HG03159 (cell line): Measurements from ENCODE around the gene SLC6A15.

Source experiments
- ATAC-seq: cut with Tn5 transposase; IDR thresholded peaks from one replicate; pipeline ENCODE4 v1.9.1; 2021; ENCODE audit warnings: mild to moderate bottlenecking, moderate library complexity; ENCODE audit not compliant: unreplicated experiment

SLC6A15 gene

DNA sequence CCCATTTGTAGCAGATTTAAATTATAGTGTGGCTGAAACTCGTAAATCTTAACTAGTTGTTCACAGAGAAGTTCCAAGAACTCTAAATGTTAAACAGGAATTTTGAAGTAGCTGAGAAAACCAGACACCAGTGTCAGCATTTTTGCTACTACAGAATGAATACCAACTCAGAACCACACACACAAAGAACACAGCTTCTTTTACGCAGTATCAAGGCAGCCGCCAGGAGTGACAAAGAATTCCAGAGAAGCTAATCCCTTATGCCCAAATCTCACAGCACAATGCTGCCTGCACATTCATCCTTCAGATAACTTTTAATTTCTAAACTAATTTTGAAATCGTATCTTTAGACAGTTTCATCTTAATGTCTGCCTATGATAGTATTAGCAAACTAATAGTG lies 37.4 kb downstream of the SLC6A15 start:
- no peak for ATAC-seq

DNA sequence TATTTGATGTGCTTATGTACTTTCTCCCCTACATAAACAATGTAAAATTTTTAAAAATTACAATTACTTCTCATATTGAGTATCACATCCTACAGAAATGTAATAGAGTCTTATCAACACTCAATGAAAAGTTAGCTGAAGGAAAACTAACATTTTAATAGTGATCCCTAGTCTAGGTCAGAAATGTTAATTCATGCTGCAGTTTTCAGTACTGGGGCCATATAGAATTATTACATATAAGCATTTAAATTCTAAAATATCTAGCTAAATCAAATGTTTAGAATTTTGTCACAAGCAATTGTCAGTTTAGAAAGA lies 37.8 kb downstream of the SLC6A15 start:
- ATAC-seq: no peak

DNA sequence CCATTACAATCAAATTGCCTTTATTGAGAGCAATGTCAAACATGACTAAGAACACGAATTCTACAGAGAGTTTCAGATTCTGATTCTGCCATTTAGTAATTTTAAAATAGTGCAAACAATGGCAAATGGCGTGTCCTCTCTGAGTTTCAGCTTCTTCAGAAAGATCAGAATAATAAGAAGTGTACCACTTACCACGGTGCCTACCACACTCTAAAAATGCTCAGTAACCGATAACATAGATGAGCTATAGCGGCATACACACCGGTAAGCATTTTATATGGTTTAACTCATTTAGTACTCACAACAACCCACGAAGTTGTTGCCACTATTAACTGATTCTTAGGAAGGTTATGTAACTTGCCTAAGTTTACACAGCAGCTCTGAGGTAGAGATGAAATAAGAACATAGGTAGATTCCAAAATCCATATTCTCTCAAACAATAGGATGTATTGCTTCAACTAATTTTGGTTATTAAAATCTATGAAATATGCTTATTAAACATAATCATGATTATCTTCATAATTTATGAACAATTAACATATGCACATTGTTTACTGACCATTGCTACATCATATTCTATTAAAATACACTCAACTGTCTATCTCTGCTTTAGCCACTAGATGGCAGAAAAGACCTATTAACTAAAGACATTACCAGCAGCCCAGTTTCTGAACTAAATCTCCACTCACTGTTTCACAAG lies 38.3 kb downstream of the SLC6A15 start:
- ATAC-seq: peak; percentile 93

DNA sequence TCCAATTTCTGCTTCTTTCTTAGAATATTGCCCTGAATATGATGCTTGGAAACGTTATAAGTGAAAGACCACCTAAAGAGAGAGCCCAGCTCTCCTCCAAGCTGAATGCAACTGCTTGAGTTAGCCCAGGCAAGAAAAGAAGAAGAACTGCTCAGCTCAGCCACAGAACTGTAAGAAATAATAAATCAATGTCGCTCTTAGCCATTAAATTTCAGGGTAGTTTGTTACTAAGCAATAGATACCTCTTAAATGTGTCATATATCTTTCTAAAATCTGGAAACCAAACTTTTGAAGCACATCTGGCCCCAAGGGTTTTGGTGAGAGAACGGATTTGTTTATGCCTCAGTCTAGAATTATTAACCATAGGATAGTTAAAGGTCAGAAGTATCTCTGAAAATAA lies 50.4 kb downstream of the SLC6A15 start:
- ATAC-seq: no peak

DNA sequence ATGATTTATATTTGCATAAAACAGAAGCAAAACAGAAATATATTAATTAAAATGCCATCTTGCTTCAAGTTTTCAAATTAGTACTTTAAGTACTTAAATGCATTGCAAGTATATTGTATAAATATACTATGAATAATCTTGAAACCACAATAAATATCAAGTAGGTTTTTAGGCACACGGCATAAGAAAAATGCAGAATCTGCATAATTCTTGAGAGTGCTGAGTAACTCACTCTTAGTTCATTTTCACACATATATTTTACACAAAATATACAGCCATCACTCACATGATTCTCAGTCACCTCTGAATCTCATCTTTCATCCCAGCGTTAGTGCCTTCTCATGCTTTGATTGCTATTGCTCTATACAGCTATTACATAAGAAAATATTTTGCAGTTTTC lies 51.9 kb downstream of the SLC6A15 start:
- ATAC-seq: no peak

DNA sequence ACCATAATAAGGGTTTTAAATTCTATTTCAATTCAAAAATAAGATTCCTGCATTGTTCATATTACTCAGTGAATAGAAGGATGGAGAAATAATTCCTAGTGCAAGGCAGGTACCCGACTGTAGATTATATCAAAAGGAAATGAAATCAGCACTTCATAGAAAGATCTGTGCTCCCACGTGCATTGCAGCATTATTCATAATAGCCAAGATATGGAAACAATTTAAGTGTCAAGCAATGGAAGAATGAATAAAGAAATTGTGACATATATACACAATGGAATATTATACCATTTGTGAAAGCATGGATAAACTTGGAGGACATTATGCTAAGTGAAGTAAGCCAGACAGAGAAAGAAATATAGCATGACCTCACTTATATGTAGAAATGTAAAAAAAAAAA lies 53.8 kb downstream of the SLC6A15 start:
- ATAC-seq: no peak

DNA sequence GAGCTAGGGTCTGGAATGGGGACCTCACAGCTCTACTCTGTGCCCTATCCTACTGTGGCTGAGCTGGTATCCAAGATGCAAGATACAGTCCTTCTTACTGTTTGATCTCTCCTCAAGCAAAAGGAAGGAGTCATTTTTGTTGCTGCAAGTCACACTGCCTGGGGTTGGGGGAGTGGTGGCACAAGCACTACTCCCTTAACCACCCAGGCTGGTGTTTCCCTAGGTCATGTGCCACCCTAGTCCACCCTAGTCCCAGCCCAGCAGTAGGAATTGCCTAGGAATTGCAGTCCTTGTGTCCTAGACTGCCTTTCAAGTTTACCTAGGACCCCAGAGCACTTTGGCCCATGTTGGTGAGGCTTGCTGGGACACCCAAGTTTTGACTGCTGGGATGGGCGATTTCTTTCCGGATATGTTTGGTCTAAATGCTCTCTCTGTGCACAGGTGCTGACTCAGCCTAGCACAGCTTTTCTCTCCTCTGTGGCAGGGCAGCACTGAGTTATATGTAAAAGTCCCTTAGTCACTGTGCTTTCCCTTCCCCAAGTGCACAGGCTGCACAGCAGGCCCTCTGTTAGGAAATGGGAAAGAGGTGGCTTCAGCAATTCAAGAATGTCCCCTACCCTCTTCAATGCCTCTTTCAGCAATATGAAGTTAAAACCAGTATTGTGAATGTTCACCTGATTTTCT lies 54.9 kb downstream of the SLC6A15 start:
- no peak for ATAC-seq

DNA sequence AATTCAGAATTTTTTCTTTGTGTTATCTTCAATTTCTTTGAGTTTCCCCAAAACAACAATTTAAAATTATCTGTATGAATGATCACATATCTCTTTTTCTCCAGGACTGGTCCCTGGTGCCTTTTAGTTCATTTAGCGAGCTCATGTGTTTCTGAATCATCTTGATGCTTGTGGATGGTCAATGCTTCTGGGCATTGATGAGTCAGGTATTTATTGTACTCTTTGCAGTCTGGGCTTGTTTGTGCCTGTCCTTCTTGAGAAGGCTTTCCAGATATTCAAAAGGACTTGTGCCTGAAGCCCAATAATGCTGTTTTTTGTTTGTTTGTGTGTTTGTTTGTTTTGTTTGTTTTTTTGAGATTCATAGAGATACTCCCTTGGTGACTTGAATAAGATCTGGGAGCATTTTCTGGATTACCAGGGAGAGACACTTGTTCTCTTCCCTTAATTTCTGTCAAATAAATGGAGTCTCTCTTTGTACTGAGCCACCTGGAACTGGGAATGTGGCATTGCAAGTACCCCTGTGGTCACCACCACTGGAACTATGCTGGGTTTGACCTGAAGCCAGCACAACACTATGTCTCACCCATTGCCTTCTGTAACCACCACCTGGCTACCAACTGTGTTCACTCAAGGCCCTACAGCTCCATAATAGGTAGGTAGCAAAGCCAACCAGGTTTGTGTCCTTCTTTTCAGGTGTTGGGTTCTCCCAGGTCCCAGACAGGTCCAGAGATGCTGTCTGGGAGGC lies 56.3 kb downstream of the SLC6A15 start:
- ATAC-seq: no peak

DNA sequence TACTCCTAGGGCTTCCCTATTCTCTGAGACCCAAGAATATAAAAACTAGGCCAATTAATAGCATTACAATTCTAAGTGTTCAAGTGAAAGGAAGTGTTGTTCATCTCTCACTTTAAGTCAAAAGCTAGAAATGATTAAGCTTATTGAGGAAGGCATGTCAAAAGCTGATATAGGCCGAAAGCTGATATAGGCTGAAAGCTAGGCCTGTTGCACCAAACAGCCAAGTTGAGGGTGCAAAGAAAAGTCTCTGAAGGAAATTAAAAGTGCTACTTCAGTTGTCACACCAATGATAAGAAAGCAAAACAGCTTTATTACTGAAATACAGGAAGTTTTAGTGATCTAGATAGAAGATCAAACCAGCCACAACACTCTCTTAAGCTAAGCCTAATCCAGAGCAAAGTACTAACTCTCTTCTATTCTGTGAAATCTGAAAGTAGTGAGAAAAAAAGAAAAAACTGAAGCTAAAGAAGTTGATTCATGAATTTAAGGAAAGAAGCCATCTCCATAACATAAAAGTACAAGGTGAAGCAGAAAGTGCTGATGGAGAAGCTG lies 68.9 kb downstream of the SLC6A15 start:
- ATAC-seq: no peak

DNA sequence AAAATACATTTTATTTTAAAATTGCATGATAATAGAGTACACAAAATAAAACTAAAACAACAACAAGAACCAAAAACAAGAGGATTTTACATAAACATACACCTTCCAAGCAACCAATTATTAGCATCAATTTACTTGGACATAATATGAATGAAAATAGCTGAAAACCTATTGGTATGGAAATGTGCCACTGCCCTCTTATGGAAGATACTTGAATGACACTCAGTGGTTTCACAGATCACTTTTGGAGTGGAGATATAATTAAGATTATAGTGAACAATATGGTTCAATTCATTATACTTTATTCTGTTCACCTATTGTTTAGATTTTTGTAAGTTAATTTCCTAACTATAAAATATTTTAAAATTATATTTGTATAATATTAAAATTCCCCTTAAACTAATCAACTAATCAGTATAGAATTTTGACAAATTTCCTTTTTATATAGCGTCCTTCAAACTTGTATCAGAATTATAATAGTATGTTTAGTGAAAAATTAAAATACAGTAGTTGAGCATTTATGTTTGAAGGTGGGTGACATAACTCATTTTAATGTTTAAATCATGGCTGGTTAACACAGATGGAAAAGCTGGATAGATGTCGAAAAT lies 70.1 kb downstream of the SLC6A15 start:
- ATAC-seq: peak; percentile 95

DNA sequence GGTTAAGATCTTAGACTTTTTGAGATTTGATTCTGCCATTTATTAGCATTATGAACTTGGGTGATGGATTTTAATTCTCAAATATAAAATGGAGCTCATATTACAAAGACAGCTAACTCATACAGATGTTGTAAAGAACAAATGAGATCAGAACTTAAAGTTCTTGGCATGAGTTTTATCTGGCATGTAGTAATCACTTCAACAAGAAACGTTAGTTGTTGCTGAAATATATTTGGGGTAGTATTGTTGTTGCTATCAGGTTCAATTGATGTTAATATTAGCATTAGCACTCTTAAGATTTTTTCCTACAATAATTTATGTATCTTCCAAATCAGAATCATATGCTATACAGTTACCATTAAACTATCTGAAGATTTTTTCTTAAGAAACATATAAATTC lies 71.0 kb downstream of the SLC6A15 start:
- ATAC-seq: no peak

DNA sequence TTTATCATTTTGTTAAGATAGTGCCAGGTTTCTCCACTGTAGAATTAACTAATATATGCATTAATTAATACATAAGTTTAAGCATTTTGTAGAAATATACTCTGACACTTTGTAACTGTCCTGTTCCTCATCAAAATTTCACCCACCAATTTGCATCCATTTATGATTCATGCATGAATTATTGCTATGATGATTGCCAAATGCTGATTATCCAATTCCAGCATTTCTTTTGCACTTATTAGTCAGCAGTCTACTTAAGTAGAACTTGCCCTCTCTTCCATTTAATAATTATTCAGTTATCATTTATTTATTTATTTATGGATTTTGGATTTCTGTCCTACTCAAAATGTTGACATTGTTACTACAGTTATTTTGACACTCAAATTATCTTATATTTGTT lies 72.2 kb downstream of the SLC6A15 start:
- ATAC-seq: no peak

DNA sequence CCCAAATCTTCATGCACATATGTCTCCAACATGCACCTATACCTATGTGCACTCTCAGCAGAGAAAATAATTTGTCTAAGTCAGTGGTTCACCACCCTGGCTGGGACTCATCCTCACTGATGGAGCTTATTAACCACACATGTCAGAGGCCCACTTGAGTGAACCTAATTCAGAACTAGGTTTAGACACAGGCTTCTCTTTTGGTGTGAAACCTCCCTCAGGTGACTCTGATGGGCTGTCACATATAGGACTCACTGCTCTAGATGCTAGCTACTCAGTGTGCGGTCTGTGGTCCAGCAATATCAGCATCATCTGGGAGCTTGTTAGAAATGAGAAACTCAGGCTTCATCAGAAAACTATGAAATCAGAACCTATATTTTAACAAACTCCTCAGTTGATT lies 85.7 kb downstream of the SLC6A15 start:
- ATAC-seq: no peak

DNA sequence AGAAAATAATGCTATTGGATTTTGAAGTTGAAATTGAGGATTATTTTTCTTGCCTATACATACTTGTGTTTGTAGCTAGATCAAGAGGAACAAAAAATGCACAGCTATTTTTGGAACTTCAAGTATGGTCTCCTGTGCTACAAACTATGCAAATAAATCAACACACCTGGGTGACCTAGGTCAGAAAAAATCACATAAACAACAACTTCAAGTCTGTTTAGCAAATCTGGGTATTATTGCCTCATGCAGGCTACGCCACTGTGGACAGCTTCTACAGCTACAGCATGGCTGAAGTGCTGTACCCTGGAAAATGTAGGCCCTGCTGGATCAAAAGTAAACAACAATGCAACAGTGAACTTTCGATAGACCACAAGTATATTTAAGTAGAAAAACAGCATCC lies 87.5 kb downstream of the SLC6A15 start:
- peak; percentile 72 for ATAC-seq

DNA sequence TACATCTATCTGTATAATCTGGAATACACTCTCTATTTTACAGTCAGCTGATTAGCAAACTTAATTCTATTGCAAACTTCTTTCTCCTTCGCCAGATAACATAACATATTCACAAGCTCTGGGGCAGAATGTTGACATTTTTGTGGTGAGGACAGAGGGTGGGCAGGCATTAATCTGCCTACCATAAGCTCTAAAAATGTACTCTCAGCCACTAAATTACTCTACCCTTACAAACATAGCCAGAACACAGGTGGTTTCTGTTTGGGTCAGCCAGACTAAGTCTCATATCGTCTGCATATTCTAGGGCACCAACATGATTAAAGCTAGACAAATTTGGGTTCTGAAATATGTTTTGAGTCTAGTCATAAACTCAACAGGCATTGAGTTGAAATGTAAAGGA lies 90.1 kb downstream of the SLC6A15 start:
- ATAC-seq: no peak

DNA sequence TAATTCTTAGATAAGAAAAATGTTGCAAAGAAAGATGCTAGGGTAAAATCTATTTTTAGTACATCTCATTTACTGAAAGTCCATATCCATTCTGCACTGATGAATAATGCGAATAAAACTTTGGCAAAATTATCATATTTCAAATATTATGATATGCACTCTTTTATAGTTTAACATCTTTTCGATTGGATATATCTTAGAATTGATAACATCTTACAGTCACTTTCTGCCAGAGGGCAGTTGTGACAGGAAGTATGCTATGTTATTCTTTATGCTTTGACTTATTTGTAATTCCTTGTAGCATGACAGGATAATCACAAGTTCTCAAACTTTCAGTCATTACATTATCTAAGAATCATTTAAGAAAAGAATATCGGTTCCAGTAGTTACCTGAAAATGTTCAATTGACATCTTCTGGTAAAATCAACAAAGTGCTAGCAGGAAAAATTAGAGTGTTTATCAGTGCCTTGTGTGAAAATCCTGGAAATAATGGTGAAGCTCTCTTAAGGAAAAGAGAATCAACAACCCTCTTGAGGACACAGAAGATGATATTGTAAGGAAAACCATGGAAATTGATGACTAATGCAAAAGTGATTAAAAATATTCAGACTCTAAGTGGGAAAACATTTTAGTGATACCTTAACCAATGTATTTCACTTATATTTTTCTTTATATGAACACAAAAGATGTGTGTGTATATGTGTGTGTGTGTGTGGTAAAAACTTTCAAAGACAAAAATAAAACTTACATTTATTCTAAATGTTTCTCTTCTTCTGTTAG lies 95.5 kb downstream of the SLC6A15 start:
- no peak for ATAC-seq

DNA sequence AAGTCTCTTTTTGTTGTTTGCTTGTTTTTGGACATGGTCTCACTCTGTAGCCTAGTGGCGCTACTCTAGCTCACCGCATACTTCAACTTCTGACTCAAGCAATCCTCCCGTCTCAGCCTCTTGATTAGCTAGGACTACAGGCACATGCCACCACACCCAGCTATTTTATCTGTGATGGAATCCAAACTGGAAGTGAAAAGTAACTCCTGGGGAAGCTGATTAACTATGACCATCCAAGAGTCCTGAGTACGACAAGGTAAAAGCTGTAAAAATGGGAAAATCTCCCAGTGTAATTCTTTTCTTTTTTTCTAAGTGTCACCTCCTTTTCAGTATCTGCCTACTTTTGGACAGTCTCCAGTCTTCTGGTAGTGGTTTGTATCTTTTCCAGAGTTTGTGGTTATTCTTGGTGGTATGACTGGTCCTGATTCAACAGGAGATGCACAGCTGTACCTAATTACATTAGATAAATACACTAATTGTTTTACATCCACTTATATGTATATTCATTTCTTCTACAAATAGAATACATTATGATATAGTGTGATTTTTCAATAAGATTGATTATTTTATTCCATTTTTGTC lies 97.8 kb downstream of the SLC6A15 start:
- ATAC-seq: no peak

DNA sequence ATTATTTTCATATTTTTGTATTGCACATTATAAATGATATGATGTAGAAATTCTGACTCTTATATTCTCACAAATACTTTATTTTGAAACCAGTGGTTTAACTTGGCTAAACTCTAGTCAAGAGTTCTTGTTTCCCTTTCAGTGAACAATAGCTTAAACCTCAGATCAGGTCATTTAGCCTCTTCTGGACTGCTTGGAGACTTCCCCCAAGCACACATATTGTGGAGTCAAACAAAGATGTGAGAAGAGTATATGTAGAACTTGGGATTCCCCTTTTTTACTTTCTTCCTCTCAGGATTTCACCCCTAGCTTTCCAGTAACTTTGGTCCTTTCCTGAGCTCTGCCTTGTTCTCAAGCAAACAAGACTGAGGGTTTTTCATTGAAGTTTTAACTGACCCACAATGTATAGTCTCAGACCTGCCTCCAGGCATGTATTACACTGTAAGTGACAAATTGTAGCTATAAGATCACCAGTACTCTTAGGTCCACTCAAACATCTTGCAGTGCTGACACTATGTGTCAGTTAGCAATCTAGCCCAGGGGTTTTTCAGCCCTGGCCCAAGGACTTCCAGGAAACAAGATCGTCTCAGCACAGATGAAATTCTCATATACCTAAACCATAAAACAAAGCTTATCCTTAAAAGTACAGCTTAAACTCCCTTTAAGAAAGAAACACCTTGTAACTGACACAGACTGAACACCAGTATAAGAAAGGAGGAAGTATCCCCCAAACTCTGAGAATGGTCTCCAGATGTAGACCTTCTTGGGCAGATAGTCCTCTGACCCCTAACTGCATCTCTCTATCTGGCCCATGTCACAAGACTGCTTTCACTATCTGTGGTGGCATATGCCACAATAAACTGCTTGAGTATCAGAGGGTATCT lies 98.6 kb downstream of the SLC6A15 start:
- no peak for ATAC-seq

DNA sequence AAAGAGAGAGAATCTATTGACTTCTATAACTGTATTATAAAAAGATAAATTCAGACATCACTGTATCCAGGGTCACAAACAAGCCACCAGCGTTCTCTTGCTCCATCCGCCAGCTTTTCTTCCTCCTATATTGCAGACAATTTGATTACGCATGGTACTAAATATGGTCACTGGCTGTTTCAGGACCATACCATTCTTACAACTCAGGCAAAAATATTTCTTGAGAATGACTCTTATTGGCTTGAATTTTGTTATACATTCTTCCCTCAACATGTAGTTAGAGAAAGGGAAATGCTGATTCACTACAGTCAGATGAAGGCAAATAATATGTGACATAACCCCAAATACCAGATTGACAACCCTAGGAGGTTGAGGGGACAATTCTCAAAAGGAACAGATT lies 101.3 kb downstream of the SLC6A15 start:
- no peak for ATAC-seq
